GM19468 (cell line): Measurements from ENCODE around the gene PRKG1.
"Not testable (repeated sequence)": the region's sequence is repeated elsewhere in the genome, so short reads cannot be mapped to it uniquely, and the experiment has no call there.

ENCODE experiments used
- ATAC-seq: cut with Tn5 transposase; IDR thresholded peaks from one replicate; pipeline ENCODE4 v1.9.1; 2021; ENCODE audit warnings: mild to moderate bottlenecking, moderate library complexity, moderate number of reproducible peaks; ENCODE audit not compliant: unreplicated experiment; ENCODE audit errors: extremely low read depth

PRKG1 gene

DNA sequence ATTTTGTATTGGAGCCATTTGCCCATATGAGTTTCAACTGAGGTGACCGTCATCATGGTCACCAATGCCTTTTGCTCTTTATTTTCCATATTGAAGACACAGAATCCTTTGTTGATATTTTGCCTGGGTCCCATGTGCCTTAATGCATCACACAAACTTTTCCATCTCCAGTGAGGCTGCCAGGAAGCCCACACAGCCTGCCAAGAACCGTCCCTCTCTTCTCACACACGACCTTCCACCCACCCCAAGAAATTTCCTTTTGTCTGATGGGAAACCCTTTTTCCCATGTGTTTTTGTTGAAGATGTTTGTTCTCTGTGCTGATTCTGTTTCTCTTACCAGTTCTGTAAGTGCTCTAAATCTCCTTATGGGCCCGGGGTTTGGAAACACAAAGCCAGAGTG, 456.3 kb downstream of the PRKG1 start:
- ATAC-seq, result no peak

DNA sequence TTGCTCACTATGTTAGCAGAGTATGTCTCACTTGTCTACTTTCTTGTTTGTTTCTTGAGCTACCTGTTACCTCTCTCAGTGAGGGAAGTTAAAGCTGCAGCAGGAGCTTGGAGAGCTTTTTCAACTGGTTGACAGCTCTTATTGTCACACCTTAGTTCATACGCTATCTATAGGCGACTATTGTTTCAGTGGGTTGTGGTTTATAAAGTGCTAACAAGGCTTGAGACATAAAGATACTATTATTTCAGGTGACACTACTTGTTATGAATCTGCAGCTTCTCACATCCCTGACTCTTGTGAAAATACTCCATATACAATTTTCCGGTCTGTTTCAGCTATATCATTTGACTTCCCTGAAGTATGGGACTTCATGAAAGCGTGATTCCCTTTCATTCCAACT, 457.8 kb downstream of the PRKG1 start:
- no peak for ATAC-seq

DNA sequence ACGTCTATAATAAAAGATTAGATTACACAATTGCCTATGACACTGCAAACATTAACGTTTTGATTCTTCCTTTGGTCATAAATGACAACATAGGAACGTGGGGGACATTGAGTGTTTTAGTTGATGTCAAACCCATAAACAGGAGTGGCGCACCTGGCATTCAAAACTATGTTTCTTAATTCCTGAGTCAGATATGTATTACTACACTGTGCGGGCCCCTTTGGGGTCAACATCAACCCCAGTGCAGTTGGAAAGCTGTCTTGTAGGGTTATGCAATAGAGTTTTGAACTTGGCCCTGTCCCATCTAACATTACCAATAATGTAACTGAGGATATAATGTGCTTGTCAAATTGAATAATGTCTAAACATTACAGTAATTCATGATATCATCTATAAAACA, 468.6 kb downstream of the PRKG1 start:
- ATAC-seq, result no peak

DNA sequence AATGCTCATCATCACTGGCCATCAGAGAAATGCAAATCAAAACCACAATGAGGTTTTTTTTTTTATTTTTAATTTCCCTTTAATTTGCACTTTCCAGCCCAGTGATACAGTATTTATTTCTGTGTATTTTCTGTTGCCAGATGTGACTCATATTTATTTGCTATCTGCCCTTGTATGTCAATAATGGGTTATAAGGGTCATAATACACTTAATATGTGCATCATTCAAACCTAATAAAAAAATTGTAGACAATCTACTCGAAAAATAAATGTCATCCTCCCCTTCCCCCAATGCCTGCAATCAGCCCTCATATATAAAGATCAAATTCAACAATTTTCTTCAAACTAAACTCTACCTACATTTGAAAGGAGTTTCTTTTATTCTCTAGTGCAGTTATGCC, 470.6 kb downstream of the PRKG1 start:
- no peak for ATAC-seq

DNA sequence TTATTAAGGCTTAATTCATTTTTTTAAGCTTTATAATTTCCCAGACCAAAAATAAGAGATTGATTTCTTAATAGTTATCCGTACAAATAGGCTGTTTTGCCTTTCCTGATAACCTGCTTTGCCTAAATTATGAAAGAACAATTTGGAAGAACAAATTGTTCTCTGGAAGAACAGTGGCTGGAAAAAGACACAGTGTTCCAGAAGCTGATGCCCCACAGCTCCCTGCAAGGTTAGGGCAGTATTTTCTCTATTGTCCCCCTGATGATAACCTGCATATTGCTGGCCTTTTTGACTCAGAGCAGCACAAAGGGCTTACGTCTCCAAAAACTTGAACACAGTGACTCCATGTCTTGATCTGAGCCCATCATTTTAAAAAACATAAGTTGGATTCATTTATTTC, 473.7 kb downstream of the PRKG1 start:
- no peak for ATAC-seq

DNA sequence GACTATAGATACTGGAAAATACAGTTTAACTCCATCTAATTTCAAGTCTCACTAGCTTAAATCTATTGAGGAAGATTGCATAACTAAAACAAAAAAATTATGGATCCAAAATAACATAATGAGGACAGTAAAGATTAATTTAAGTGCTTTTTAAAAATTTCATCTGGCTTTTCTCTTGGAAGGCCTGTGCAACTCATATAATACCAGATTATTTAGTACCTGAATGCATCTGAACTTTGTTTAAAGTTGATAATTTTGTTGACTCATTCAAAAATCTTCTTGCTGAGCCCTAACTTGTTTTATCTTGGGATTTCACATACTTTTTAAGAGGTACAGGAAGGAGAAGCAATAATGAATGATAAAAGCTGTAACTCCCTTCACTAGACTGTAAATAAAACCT, 478.6 kb downstream of the PRKG1 start:
- ATAC-seq, result no peak

DNA sequence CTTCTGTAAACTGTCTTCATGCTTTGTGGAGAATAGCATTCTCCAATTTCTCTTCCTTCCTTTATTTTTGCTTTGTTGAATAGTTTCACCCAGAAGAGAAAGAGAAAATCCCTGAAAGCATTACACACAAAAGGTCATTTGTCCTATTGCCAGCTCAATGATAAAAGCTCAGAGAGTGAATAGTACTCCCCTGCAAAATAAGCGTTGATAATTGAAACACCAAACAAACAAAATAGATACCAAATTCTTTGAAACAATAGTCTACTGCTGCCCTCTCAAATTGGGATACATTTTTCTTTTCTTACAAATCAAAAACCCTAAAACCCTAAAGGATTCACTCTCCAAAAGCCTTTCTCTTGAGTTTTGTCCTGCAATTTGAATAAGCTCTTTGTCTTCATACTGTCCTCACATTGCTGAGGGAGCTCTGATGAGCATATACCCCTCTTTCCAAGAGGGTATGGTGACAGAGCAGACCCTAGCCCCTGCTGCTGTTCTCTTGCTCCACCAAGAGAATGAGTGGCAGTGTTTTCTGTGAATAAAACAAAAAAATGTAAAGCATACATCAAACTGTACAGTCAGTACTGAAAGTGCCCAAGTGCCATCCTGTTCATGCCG, 490.7 kb downstream of the PRKG1 start:
- no peak for ATAC-seq

DNA sequence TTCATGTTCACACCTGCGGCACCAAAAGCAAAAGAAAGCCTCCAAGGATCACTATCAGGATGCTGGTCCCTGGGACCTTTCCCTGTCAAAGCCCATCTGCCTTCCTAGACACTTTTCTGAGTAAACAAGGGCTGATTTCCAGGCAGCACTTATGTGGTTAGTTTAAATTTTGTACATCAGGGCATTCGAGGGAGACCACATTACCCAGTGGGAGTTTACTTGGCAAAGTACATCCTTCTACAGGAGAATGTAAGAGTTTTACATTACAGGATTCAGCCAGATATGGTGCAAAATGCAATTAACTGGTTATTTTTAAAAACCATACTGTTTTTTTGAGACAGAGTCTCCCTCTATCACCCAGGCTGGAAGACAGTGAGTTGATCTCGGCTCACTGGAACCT, 493.0 kb downstream of the PRKG1 start:
- no peak for ATAC-seq

DNA sequence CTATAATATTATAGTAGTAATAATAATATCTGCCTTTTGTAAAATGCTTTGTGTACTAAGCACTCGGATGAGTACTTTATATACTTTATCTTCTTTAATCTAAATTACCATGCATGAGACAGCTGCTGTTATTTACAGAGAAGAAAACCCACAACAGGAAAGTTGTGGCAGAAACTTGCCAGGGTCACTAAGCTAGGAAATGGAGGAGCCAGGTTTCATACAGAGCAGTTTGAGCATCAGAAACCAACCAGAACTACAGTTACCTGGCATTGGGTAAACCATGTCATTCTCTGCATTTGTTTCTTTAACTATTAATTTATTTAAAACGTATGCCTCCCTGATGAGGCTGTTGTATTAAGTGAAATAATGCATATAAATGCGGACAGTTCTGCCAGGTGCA, 495.2 kb downstream of the PRKG1 start:
- no peak for ATAC-seq

DNA sequence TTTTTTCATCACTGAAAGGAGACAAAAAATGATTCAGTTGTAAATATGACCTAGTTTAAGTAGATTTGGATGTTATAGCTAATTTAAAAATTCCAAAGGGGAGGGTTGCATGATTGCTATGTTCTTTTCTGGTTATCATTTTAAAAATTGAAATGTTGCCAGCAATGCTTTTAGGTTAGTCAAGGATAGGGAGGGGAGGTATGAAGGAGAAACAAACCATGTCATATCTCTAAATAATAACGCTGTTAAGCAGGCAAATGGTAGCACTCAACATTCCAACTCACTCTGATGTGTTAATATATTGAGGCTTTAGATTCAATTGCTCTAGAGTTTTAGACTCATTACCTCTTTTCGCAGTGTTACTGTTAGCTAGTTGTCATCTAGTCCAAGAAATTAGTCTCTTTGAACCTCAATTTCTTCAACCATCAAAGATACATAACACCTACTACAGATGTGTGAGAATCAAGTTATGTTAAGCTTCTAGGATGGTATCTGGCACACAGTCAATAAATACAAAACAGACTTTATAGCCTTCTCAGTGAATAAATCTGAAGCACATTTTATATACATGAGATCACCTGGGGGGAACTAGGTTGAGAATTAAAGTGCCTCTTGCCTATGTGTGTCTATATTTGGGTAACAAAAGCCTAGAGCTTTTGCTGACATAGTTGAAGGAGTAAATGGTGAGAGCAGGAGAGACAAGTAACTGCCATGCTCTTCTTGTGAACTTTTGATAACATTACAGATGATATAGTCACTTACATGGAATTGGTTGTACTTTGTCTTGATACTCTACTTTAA, 500.2 kb downstream of the PRKG1 start:
- no peak for ATAC-seq

DNA sequence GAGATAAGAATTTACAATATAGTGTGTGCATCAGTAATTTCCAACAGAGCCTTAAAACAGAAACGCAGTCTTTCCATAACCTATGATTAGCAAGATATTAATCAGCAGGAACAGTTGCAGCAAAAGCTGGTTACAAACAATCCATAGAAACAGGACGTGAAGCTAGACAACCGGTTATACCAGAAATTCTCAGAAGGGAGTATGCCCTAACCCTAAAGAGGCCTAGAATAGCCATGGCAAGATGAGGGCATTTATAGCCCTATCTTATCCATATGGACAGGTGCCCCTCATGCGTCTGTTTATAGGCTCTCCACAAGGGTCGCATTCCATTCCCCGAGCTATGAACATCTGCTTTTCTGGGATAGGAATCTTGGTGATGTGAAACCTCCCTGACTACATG, 506.9 kb downstream of the PRKG1 start:
- not testable (repeated sequence) for ATAC-seq

DNA sequence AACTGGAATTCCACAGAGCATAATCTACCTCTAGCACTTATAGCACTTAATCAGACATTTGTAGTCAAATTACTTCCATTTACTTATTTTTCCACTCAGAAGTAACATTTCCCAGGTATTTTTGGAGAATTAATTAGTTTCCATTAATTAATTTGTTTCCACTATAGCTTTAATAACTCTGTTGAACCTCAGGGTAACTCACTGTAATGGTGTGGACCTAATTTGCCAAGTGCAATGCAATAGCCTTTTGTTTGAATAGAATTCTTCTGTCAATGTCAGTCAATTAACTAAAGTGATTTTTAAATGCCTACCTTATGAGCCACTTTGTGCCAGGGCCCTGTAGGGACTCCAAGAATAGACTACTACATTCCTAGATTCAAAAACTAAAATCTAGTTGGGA, 509.7 kb downstream of the PRKG1 start:
- no peak for ATAC-seq

DNA sequence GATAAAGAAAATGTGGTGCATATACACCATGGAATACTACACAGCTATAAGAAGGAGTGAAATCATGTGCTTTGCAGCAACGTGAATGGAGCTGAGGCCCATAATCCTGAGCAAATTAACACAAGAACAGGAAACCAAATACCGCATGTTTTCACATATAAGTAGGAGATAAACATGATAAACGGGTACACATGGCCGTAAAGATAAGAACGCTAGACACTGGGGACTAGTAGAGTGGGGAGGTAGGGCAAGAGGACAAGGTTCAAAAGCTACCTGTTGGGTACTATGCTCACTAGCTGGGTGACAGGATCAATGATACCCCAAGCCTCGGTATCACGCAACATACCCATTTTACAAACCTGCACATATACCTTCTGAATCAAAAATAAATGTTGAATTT, 511.5 kb downstream of the PRKG1 start:
- no peak for ATAC-seq

DNA sequence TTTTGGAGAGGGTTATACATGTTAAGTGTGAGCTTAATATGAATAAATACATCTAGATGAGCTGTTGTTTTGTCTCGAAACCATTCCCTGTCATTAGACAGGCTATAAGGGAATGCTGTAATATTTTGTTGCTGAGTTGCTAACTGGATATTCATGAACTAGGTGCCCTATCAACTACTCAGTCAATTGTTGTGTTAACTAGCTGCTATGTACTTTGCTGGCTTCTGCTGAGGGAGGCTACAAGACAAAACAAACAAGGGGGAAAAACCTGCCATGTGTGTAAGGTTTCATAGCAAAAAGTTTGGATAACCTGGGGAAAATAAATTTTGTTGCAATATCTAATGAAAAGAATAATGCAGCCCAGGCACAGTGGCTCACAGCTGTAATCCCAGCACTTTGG, 514.7 kb downstream of the PRKG1 start:
- ATAC-seq, result no peak

DNA sequence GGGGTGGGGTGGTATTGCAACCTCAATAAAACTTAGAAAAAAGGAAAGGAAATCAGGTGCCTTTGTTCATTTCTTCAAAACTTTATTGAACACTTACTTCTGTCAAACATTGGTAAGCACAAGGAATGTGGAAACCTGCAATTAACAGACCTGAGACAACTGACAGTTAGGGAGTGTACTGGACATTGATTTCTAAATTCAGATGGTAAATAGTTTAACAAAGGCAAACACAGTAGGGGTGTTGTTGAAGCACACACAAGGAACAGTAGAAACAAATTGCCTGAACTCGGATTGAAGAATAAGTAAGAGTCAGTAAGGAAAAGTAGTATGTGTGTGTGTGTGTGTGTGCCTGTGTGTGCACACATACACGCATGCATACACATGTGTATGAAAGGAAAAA, 516.5 kb downstream of the PRKG1 start:
- ATAC-seq, result no peak

DNA sequence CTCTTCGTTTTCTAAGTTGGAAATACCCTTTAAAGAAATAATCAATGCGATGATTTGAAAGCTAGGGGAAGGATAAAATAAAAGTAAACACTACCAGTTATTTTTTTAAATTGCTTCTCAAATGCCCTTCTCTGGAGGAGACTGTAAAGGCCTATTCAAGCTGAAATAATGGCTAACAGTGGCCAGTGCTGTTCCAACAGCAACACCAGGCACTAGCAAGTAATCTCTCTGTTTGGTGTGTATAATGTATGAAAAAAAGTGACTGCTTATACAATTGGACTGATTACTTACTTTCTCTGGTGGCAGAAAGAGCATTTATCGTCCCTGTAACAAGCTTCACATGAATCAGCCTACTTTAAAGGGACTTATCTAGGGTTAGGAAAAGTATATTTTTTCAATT, 522.4 kb downstream of the PRKG1 start:
- no peak for ATAC-seq

DNA sequence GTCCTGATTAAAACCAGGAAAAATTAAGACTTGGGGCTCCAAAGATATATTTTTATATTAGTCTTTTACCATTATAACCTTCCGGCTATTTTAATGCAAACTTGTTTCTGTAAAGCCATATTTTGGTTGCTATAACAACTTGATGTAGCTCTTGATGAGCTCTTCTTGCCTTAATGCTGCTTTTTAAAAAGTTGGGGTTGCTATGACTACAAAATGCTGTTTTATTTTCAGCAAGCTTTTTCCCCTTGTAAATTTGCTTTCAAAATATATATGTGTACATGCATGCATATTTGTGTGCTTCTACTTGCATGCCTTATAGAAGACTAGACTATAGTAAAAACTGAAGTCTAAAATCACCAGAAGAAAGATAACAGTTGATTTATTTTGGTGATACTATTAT, 525.4 kb downstream of the PRKG1 start:
- no peak for ATAC-seq

DNA sequence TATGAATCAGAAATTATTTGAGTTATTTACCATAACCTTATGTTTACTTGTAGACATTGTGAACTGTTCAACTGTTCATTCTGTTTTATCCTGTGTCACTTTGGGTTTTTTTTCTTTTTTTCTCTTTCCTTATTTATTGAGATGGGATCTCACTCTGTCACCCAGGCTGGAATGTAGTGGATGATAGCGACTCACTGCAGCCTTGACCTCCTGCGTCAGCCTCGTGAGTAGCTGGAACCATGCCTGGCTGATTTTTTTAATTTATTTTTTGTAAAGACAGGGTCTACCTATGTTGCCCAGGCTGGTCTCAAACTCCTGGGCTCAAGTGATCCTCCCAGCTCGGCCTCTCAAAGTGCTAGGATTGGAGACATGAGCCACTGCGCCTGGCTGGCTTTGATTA, 528.0 kb downstream of the PRKG1 start:
- no peak for ATAC-seq

DNA sequence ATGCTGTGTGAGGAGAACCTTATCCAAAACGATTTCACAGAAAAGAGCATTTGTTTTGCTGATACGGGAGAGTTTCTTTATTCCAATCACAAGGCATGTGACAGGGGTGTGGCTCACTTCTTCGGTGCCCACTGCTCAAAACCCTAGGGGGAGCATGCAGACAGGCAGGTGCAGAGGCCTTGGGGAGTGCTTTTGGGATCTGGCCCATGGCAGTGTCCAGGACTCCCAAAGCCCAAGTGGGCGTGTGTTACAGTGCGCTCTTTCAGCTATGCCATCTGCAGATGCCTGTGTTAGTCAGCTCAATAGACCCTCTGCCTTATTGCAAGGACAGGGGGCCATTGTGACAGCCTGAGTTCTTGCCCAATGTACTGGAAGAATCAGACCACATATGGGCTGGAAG, 530.3 kb downstream of the PRKG1 start:
- ATAC-seq, result no peak

DNA sequence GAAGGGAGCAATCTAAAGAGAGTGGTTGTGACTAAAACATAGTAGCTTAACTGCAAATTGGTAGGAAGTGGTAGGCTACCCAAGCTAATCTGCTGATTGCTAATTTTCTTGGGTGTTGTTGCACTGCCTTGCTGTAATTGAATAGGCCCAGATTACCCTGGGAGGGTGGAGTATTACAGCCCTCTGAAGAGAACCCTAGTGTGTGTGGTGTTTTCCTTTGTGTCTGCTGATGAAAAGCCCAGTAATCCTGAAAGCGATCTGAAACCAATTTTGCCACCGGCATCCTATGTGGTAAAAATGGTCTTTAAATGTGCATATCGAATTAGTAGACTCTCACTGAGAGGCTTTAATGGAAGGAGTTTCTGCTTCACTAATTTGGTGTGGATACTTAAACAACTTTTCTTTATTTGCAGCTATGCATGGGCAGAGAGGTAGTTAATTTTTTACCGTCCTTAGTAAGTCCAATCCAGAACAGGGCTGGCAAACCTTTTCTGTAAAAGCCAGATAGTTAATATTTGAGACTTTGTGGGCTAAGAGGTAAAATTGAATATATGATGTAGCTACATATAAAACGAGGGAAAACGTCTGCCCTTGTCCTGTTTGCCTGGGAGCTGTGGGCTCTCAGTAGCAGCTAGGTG, 532.7 kb downstream of the PRKG1 start:
- ATAC-seq, result no peak

DNA sequence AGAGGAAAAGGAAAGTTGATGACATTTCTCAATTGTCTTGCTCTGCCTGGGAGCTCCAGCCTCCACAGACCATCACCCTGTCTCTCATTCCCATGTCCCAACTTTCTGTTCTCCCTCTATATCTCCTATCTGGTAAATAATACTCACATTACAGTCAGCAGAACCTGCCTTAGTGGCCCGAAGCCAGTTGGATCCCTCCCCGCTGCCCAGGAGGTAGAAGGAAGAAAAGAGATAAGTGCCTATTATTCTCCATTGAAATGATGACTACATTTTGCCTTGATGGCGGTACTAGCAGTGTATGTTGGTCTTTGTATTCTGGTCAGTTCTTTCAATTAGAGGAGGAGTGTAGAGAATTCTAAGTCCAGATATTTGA, 533.2 kb downstream of the PRKG1 start:
- ATAC-seq, result no peak

DNA sequence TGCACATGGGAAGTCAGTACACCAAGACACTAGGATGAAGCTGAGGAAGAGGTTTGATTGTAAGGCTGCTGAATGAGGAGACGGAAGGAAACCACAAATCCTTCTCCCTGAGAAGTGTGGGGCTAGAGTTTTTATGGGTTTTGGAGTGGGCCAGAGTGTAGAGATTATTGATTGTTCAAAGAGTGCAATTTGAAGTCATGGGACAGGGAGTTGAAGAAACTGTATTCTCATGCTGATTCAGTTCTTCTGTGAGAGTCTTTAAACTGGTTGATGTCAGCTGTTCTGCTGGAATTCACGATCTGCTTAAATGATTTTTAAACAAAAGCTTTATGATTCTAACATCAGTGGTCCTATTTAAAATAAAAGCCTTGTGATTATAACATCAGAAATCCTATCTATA, 533.9 kb downstream of the PRKG1 start:
- ATAC-seq, result no peak
